Measurements from ENCODE around the gene MBOAT1. TPM values are rescaled to one million over a fixed set of nuclear protein-coding genes. Genes with fewer than 3 reads are reported as not detected.

The MBOAT1 gene
- total RNA-seq, 1 donor = 9.9 TPM

DNA sequence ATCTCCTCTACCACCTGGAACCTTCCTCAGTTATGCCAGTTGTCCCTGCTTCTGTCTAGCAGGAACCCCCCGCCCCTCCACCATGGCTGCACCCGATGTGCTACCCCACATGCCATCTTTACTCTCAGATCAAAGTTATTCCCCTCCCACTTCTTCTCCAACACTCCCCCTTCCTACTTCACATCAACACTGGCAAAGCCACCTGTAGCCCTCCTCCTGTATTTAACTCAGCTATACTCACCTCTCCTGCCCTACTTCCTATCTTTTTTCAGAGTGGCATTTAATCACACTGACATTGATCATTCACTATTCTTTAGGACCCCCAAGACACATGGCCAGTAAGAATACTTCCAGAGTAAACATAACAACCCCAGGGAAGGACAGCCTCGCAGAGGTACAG lies 84.3 kb downstream of the MBOAT1 start:
- no peaks in the 10 kb centered on the region for H3K4me1 ChIP-seq (ENCODE audit: insufficient read depth, low read length)
- H3K4me3 ChIP-seq (ENCODE audit: low read length) = no peak overlapping the region
- H3K27me3 ChIP-seq (ENCODE audit: insufficient read depth, low read length) = no peaks in the 10 kb centered on the region
- no peaks in the 10 kb centered on the region for H3K9me3 ChIP-seq (ENCODE audit: low read depth, low read length)

DNA sequence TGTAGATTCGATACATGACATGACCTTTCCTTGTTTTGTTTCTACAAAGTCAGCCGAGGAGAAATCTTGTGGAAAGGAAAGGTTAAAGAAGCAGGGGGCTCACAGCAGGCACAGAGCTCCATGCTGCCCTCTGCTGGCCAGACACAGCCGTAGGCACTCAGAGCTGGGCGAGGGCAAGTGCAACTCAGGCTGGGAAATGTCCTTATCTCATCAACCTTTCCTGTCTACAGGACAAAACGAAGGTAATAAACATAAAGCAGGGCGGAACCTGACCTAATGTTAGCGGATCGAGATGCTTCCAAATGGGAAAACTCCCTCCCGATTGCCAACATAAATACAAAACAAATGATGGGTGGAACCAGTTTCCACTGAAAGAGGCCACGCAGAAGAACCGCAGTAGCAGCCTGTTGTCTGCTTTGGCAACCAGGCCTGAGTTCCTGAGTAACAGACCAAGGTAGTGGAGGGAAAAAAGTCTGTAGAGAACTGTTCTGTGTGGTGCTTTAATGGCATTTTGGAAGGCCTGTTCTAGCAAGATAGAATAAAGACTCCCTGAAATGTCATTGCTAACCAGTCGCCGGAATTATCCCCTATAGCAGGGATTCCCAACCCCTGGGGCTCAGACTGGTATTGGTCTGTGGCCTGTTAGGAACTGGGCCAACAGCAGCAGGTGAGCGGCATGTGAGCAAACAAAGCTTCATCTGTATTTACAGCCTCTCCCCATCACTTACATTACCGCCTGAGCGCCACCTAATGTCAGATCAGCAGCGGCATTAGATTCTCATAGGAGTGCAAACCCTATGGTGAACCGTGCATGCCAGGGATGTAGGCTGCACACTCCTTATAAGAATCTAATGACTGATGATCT lies 85.2 kb downstream of the MBOAT1 start:
- Histone ChIP-seq H3K4me1 (ENCODE audit: insufficient read depth, low read length) (no peaks in the 10 kb centered on the region), H3K27me3 (ENCODE audit: insufficient read depth, low read length) (no peaks in the 10 kb centered on the region), H3K9me3 (ENCODE audit: low read depth, low read length) (no peaks in the 10 kb centered on the region), H3K4me3 (ENCODE audit: low read length) (no peak overlapping the region)

DNA sequence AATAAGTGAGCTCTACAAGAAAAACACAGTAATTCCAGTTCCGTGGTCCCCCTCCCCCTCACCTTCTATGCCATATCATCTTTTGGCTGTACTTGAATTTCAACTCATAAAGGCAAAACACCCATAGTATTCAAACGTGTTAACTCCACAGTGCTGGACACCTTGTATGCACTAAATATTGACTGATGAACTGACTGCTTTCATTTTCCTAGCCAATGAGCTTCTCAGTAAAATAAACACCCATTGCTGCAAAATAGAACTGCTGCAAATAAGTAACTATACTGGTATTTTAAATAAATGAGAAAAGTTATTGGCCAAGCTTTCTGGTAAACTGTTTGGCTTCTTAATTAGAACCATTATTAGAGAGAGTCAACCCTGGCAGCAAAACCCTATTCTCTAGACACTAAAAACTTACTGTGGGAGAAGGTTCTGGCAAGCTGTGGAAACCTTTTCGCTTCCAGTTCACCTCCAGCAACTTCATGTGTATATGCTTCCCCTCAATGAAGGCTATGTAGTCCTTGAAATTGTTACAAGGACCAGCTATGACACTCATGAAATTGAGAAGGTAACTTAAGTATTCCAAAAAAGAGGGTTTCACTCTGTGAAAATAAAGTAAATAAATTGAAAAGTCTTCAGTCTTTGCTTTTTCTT lies 86.0 kb downstream of the MBOAT1 start:
- Histone ChIP-seq H3K4me3 (ENCODE audit: low read length) (no peak overlapping the region), H3K27me3 (ENCODE audit: insufficient read depth, low read length) (no peaks in the 10 kb centered on the region), H3K9me3 (ENCODE audit: low read depth, low read length) (no peaks in the 10 kb centered on the region), H3K4me1 (ENCODE audit: insufficient read depth, low read length) (no peaks in the 10 kb centered on the region)

DNA sequence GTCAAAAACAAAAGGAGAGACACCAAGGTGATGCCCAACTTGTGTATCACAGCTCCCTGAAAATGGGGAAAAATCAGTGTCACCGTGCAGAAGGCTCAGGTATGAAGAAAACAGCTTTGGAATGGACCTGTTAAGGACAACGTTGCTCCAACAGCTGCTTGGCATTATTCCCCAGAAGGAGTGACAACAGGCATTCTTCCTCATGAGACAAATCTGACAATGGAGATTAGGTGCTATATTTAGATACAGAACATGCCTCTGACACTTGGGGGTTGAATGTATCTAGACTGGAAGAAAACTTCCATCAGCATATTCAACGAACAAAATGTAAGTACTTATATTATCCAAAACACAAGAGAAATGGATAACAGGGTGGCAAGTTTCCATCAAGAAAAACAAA lies 87.7 kb downstream of the MBOAT1 start:
- H3K27me3 ChIP-seq (ENCODE audit: insufficient read depth, low read length) = no peaks in the 10 kb centered on the region
- H3K9me3 ChIP-seq (ENCODE audit: low read depth, low read length) = no peaks in the 10 kb centered on the region
- H3K4me3 ChIP-seq (ENCODE audit: low read length) = no peak overlapping the region
- no peaks in the 10 kb centered on the region for H3K4me1 ChIP-seq (ENCODE audit: insufficient read depth, low read length)

DNA sequence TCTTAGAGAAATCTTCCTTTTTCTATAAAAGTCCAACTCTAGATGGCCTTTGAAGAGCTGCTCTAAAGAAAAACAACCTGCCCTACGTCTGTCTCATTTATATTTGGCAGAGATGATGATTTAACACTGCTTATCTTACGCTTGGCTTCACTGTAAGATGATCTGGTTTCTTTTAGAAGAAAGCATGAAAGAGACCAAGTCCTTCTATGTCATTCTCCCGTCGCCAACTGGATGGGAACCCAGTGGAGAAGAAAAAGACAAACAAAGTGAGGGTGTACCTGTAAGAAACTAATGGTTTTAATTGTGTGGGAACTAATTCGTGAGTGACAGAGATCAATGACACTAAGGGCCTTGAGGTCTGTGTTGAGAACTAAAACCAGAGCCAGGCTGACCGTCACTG lies 92.8 kb downstream of the MBOAT1 start:
- Histone ChIP-seq H3K4me1 (ENCODE audit: insufficient read depth, low read length) (no peaks in the 10 kb centered on the region), H3K4me3 (ENCODE audit: low read length) (no peak overlapping the region), H3K27me3 (ENCODE audit: insufficient read depth, low read length) (no peaks in the 10 kb centered on the region), H3K9me3 (ENCODE audit: low read depth, low read length) (no peaks in the 10 kb centered on the region)

DNA sequence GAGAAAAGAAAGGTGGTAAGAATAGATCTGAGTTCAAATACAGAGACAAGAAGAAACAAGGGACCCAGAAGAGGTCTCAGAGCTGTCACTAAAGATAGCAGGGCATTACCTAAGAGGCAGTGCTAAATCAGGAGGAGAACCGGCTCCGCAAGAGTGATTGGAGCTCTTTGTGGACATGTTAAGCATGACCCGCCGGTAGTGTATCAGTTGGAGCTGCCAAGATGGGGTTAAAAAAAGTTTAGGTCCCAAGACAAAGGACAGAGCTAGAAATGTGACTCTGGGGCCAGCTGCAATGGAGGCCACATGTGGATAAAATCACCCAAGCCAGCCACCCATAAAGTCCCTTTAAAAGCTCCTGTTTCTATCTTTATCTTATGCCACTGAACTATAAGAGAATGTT lies 93.4 kb downstream of the MBOAT1 start:
- no peaks in the 10 kb centered on the region for H3K9me3 ChIP-seq (ENCODE audit: low read depth, low read length)
- H3K4me3 ChIP-seq (ENCODE audit: low read length) = no peak overlapping the region
- H3K27me3 ChIP-seq (ENCODE audit: insufficient read depth, low read length) = no peaks in the 10 kb centered on the region
- no peaks in the 10 kb centered on the region for H3K4me1 ChIP-seq (ENCODE audit: insufficient read depth, low read length)

DNA sequence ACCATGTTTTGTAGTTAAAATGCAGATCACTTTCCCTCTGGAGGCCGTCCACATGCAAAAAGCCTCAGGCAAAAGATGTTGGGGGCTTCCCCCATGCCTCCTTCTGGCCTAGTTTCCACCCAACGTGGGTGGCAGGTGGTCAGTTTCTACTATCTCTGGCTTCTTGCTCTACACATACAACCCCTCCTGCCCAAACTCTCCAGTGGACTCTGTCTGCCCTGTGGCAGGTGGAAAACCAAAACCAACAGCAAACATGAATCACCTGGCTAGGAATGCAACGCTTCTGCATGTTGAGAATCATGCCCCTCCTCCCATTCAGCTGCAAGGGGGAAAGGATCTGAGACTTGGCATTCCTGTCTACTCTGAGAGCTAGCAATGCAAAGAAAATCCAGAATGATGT lies 94.8 kb downstream of the MBOAT1 start:
- H3K4me1 ChIP-seq (ENCODE audit: insufficient read depth, low read length) = no peaks in the 10 kb centered on the region
- no peak overlapping the region for H3K4me3 ChIP-seq (ENCODE audit: low read length)
- H3K9me3 ChIP-seq (ENCODE audit: low read depth, low read length) = no peaks in the 10 kb centered on the region
- no peaks in the 10 kb centered on the region for H3K27me3 ChIP-seq (ENCODE audit: insufficient read depth, low read length)

DNA sequence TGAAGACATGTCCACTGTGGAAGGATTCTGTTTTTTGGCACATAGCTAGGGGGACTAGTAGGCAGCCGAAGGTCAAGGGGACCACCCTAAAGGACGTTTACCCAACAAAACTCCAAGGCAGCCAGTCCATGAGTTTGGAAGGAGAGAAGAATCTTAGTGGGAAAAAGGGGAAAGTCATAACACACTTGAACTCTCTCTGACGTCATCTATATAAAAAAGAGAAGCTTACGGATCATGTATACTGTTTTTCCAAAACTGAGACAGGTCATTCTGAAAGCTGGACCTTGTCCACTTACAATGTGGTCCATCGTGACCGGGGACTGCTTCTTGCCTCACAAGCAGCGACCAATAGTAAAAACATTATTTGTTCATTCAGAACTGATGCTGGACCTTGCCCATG lies 95.5 kb downstream of the MBOAT1 start:
- no peaks in the 10 kb centered on the region for H3K9me3 ChIP-seq (ENCODE audit: low read depth, low read length)

DNA sequence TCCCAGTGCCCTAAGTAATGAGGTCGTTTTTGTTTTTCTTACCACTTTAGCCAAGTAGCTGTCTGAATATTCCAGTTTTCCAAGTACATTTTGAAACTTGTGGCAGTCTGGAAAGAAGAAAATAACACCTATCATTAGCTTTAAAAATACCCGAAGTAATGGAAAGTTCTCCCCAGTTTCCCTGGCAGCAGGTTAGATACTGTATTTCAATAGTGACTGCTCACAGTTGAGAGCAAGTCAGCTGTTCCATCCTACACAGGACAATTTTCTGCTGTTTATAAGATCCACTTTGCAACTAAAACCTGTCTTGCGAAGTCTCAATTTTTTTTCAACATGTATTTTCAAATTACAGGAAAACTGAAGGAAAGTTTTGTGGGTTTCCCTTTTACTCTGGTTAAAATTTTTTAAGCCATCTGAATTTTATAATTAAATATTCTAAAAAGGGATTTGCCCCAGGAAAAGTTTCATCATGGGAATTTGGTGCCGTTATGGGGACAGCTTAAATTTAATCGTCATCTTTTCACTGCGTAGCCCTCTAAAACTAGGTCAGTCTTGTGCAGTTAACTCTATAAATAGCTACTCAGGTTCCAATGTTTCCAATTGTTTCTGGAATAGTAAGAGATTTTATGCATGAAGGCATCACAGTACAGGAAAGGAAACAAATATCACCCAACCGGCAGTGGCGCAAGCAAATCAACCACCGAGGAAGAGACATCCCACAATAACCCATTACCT lies 96.9 kb downstream of the MBOAT1 start:
- Histone ChIP-seq H3K4me3 (ENCODE audit: low read length) (no peak overlapping the region), H3K27me3 (ENCODE audit: insufficient read depth, low read length) (no peaks in the 10 kb centered on the region), H3K9me3 (ENCODE audit: low read depth, low read length) (no peaks in the 10 kb centered on the region), H3K4me1 (ENCODE audit: insufficient read depth, low read length) (no peaks in the 10 kb centered on the region)

More for the DNA sequence above, 95.5 kb downstream of the MBOAT1 start:
- no peak overlapping the region for H3K4me3 ChIP-seq (ENCODE audit: low read length)
- H3K4me1 ChIP-seq (ENCODE audit: insufficient read depth, low read length) = no peaks in the 10 kb centered on the region
- H3K27me3 ChIP-seq (ENCODE audit: insufficient read depth, low read length) = no peaks in the 10 kb centered on the region

DNA sequence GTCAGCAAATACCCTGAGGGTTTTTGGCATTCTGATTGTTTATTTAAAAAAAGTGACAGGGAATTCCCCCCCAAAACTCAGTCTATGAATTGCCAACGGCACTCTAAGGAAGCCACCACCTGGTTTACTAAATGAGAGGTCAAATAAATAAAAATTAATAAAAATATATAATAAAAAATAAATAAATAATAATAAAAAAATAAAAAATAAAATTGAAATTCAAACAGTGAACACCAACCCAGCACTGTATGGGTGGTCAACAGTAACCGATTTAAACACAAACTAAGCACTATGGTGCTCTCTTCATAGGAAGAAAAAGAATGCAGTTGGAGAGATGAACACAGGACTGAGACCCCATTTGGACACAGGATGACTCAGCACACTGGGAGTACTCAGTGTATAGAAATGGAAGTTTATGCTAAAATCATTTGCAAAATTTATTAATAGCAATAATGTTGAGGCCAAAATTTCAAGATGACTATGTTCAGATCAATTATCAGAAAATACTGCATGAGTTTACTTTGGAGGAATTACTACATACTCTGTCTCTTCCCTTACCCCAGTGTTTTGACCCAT lies 98.5 kb downstream of the MBOAT1 start:
- Histone ChIP-seq H3K4me3 (ENCODE audit: low read length) (no peak overlapping the region), H3K9me3 (ENCODE audit: low read depth, low read length) (no peaks in the 10 kb centered on the region), H3K4me1 (ENCODE audit: insufficient read depth, low read length) (no peaks in the 10 kb centered on the region), H3K27me3 (ENCODE audit: insufficient read depth, low read length) (no peaks in the 10 kb centered on the region)

DNA sequence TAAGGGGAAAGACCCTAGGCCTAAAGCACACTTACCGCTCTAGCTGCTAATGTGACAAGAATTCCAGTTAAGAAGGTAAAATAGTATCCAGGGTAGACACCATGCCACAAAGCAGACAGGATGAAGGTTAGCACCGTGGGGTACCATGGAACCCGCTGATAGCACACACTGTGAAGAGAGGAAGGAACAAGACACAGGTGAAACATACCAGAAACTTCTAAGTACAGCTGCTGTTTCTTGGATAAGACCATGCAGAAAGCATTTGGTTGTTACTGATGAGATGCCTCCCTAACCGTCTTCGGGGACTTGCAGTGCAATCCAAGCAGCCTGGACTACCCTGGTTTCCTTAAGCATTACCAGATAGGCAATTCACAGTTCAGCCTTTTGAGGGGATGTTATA lies 99.4 kb downstream of the MBOAT1 start:
- Histone ChIP-seq H3K4me3 (ENCODE audit: low read length) (no peak overlapping the region), H3K4me1 (ENCODE audit: insufficient read depth, low read length) (no peaks in the 10 kb centered on the region), H3K27me3 (ENCODE audit: insufficient read depth, low read length) (no peaks in the 10 kb centered on the region), H3K9me3 (ENCODE audit: low read depth, low read length) (no peaks in the 10 kb centered on the region)

DNA sequence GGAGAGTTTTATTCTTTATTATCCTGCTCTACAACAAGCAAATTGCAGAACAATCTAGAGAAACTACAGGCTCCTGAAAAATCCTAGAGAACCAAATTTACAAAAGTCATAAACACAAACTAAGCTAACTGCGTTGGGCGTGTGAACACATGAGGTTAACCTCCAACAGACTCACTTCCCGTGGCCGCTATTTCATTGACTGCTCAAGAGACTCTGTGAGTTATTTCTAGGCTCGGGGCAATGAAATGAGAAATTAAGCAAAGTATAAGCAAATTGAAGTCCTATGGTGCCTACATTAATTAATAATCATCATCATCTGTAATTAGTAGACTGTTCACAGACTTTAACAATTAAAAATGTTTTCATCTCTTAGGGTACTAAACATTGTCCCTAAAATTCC lies 100.0 kb downstream of the MBOAT1 start:
- H3K9me3 ChIP-seq (ENCODE audit: low read depth, low read length) = no peaks in the 10 kb centered on the region
- H3K27me3 ChIP-seq (ENCODE audit: insufficient read depth, low read length) = no peaks in the 10 kb centered on the region
- no peaks in the 10 kb centered on the region for H3K4me1 ChIP-seq (ENCODE audit: insufficient read depth, low read length)
- no peak overlapping the region for H3K4me3 ChIP-seq (ENCODE audit: low read length)

DNA sequence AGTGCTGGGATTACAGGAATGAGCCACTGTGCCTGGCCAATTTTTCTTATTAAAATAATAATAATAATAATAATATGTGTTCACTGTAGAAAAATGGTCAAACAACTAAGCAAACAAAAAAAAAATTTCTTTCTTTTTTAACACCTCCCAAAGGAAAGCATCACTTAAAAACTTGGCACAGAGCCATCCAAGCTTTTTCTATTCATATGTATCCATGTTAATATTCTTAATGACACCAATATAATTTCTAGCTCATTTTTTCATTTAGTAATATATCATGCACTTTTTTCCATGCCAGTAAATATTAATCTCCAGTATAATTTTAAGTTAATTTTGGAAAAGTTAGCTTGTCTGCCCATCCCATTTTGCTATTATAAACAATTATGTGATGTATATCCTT lies 101.8 kb downstream of the MBOAT1 start:
- Histone ChIP-seq H3K9me3 (ENCODE audit: low read depth, low read length) (no peaks in the 10 kb centered on the region), H3K4me3 (ENCODE audit: low read length) (no peak overlapping the region), H3K27me3 (ENCODE audit: insufficient read depth, low read length) (no peaks in the 10 kb centered on the region), H3K4me1 (ENCODE audit: insufficient read depth, low read length) (no peaks in the 10 kb centered on the region)

DNA sequence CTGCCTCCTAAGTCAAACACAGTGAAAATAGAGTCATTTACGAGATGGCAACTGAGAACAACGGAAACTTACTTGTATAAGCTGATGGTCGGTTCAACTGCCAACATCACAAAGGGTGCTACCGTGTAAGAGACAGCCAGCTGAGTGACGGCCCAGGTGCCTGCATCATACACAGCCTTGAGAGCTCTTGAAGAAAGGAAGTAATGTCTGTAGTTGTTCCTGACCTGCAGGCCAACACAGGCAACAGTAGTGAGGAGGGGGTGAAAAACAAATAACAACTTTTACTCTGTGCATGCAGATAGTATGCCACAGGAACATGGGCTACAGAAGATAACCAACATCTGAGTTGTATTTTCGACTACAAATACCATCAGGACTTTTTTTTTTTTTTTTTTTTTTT lies 102.7 kb downstream of the MBOAT1 start:
- no peaks in the 10 kb centered on the region for H3K27me3 ChIP-seq (ENCODE audit: insufficient read depth, low read length)
- no peaks in the 10 kb centered on the region for H3K9me3 ChIP-seq (ENCODE audit: low read depth, low read length)
- no peak overlapping the region for H3K4me3 ChIP-seq (ENCODE audit: low read length)
- no peaks in the 10 kb centered on the region for H3K4me1 ChIP-seq (ENCODE audit: insufficient read depth, low read length)

DNA sequence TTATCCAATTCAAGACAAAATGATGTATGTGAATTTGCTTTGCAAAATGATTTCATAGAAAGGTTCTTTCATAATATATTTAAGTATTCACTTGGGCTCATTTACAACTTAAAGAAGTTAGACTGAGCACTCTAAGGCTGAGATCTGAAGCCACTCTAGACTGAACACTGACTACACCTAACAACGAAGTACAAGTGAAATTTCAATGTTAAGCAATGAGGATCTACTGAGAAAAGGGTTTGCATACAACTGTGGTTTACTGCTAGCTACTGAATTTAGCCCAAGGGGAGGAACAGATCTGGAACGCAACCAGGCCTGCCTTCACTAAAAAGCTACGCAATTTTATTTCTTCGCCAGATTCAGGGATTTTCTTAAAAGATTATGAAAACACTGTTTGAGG lies 106.4 kb downstream of the MBOAT1 start:
- H3K9me3 ChIP-seq (ENCODE audit: low read depth, low read length) = no peaks in the 10 kb centered on the region
- no peaks in the 10 kb centered on the region for H3K4me1 ChIP-seq (ENCODE audit: insufficient read depth, low read length)
- no peaks in the 10 kb centered on the region for H3K27me3 ChIP-seq (ENCODE audit: insufficient read depth, low read length)
- no peak overlapping the region for H3K4me3 ChIP-seq (ENCODE audit: low read length)

Data from mononuclear cell (primary cell).